ENCODE results near the gene TEAD1. TPM values are rescaled to one million over a fixed set of nuclear protein-coding genes. Genes with fewer than 3 reads are reported as not detected.

TEAD1 gene
- total RNA-seq, 2 experiments from 2014 or later, result 5.6 to 10.8 TPM

DNA sequence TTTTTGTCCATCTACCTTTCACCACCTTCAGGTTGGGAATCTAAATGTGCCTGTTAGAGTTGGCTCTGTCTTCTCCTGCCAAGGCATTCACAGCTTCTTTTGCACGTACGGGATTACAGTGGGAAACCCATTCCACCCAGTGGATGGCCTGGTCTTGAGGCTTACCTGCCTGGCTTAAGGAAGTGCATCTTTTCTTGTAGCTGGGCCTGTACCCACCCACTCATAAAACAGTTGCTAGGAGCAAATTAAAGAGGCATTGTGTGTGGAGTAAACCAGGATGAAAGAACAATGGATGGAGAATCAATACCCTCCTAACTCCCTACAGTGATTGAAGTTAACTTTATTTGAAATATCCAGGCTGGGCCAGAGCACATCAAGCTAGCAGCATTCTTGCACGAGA, 71.6 kb downstream of the TEAD1 start:
- H3K9me3 ChIP-seq (ENCODE audit: low read length), result no peaks in the 10 kb centered on the region
- no peaks in the 10 kb centered on the region for H3K9me2 ChIP-seq (ENCODE audit: insufficient read depth, low read length)
- CTCF ChIA-PET (ENCODE audit: unreplicated experiment), result no interaction called here
- no peaks in the 10 kb centered on the region for H3K36me3 ChIP-seq (ENCODE audit: insufficient read depth, low read length)
- no TSS peak for BruUV-seq (replicated peaks)
- H3K4me1 ChIP-seq (ENCODE audit: insufficient read depth, low read length, poor library complexity, severe bottlenecking), result no peaks in the 10 kb centered on the region
- H4K20me1 ChIP-seq (ENCODE audit: insufficient read depth, low read length), result no peaks in the 10 kb centered on the region; the same call in 1 of the 2 replicates
- no peak overlapping the region for H2AFZ ChIP-seq (ENCODE audit: low read length)
- H3K27ac ChIP-seq (ENCODE audit: low read depth, low read length, poor library complexity, severe bottlenecking), result no peak overlapping the region
- intact Hi-C loops (cut with micrococcal nuclease; ENCODE audit: unreplicated experiment), result no loop called here
- no peak for DNase-seq (ENCODE audit: low spot score)
- POLR2A ChIA-PET, result interaction anchor here (1.1 kb wide), 1 partner anchor 13 kb away, joined by 3 read pairs; no protein-coding TSS in a partner anchor
- no peak overlapping the region for H3K4me3 ChIP-seq (ENCODE audit: low read depth, low read length, poor library complexity, severe bottlenecking)
- no peaks in the 10 kb centered on the region for H3K79me2 ChIP-seq (ENCODE audit: insufficient read depth, low read depth, low read length)
- TF ChIP-seq, protein P1, sequence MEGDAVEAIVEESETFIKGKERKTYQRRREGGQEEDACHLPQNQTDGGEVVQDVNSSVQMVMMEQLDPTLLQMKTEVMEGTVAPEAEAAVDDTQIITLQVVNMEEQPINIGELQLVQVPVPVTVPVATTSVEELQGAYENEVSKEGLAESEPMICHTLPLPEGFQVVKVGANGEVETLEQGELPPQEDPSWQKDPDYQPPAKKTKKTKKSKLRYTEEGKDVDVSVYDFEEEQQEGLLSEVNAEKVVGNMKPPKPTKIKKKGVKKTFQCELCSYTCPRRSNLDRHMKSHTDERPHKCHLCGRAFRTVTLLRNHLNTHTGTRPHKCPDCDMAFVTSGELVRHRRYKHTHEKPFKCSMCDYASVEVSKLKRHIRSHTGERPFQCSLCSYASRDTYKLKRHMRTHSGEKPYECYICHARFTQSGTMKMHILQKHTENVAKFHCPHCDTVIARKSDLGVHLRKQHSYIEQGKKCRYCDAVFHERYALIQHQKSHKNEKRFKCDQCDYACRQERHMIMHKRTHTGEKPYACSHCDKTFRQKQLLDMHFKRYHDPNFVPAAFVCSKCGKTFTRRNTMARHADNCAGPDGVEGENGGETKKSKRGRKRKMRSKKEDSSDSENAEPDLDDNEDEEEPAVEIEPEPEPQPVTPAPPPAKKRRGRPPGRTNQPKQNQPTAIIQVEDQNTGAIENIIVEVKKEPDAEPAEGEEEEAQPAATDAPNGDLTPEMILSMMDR (conservative IDR thresholded peaks at IDR 0.05; ENCODE audit: low read length), result no peak
- no peak for TF ChIP-seq EZH2phosphoT487 (IDR thresholded peaks at IDR 0.05; ENCODE audit: borderline replicate concordance, low read depth, low read length)
- no peak overlapping the region for H3K4me2 ChIP-seq (ENCODE audit: low read length)

DNA sequence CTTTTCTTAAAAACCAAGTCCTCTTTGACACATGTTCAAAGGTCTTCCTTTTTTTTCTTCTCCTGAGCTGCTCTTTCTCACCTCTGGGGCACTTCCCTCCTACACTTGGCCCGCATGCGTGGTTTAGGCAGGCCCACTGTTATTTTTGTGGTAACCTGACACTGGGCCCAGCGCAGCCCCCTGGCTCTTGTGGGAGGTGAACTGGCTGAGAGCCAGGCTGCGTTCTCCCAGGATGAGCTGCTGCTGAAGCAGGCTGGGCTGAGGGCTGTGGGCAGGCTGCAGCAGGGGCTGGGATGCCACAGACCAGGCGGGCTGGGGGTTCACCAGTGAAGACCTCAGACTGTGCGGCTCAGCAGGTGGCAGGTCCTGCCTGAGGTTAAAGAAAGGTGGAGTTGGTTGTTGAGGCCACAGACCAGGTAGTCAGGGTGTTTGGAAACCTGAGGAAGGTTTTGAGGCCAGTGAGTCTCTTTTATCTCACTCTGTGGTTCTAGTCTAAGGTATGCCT, 72.4 kb downstream of the TEAD1 start:
- no peaks in the 10 kb centered on the region for H3K36me3 ChIP-seq (ENCODE audit: insufficient read depth, low read length)
- no peak overlapping the region for H3K27ac ChIP-seq (ENCODE audit: low read depth, low read length, poor library complexity, severe bottlenecking)
- BruUV-seq (replicated peaks), result no TSS peak
- H4K20me1 ChIP-seq (ENCODE audit: insufficient read depth, low read length), result no peaks in the 10 kb centered on the region; the same call in 1 of the 2 replicates
- H3K79me2 ChIP-seq (ENCODE audit: insufficient read depth, low read depth, low read length), result no peaks in the 10 kb centered on the region
- no peak overlapping the region for H2AFZ ChIP-seq (ENCODE audit: low read length)
- H3K9me2 ChIP-seq (ENCODE audit: insufficient read depth, low read length), result no peaks in the 10 kb centered on the region
- TF ChIP-seq, protein P1 (conservative IDR thresholded peaks at IDR 0.05; ENCODE audit: low read length), result no peak
- no peak for TF ChIP-seq EZH2phosphoT487 (IDR thresholded peaks at IDR 0.05; ENCODE audit: borderline replicate concordance, low read depth, low read length)
- H3K4me2 ChIP-seq (ENCODE audit: low read length), result no peak overlapping the region
- no peak overlapping the region for H3K4me3 ChIP-seq (ENCODE audit: low read depth, low read length, poor library complexity, severe bottlenecking)
- CTCF ChIA-PET (ENCODE audit: unreplicated experiment), result no interaction called here
- no peaks in the 10 kb centered on the region for H3K4me1 ChIP-seq (ENCODE audit: insufficient read depth, low read length, poor library complexity, severe bottlenecking)
- no peaks in the 10 kb centered on the region for H3K9me3 ChIP-seq (ENCODE audit: low read length)
- DNase-seq (ENCODE audit: low spot score), result no peak
- intact Hi-C loops (cut with micrococcal nuclease; ENCODE audit: unreplicated experiment), result no loop called here
- POLR2A ChIA-PET, result interaction anchor here (0.5 to 1.1 kb wide), 2 partner anchors 14 to 56 kb away, joined by 3 to 6 read pairs; no protein-coding TSS in a partner anchor

DNA sequence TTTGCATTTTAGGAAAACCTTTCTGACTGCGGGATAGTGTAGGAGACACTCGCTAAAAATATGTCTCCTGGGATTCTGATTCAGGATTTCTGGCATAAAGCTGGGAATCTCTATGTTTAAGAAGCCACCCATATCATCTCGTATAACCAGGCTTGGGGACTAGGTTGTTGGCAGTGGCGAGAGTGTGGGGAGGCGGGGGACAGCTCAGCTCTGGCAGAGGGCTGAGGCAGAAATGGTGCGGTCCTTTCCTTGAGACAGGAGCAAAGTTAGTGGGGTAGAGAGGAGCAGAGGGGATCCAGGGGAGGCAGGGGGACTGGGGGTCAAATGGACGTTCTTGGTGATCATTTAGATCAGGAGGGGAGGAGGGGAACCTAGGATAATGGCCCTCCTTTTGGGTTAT, 74.3 kb downstream of the TEAD1 start:
- no peaks in the 10 kb centered on the region for H3K4me1 ChIP-seq (ENCODE audit: insufficient read depth, low read length, poor library complexity, severe bottlenecking)
- intact Hi-C loops (cut with micrococcal nuclease; ENCODE audit: unreplicated experiment), result no loop called here
- no peaks in the 10 kb centered on the region; the same call in 1 of the 2 replicates for H4K20me1 ChIP-seq (ENCODE audit: insufficient read depth, low read length)
- no peaks in the 10 kb centered on the region for H3K9me2 ChIP-seq (ENCODE audit: insufficient read depth, low read length)
- H3K27ac ChIP-seq (ENCODE audit: low read depth, low read length, poor library complexity, severe bottlenecking), result no peak overlapping the region
- no TSS peak for BruUV-seq (replicated peaks)
- no peaks in the 10 kb centered on the region for H3K9me3 ChIP-seq (ENCODE audit: low read length)
- POLR2A ChIA-PET, result no interaction called here
- no peak overlapping the region for H3K4me3 ChIP-seq (ENCODE audit: low read depth, low read length, poor library complexity, severe bottlenecking)
- no peak for DNase-seq (ENCODE audit: low spot score)
- H2AFZ ChIP-seq (ENCODE audit: low read length), result no peak overlapping the region
- CTCF ChIA-PET (ENCODE audit: unreplicated experiment), result no interaction called here
- no peak for TF ChIP-seq EZH2phosphoT487 (IDR thresholded peaks at IDR 0.05; ENCODE audit: borderline replicate concordance, low read depth, low read length)
- TF ChIP-seq, protein P1 (conservative IDR thresholded peaks at IDR 0.05; ENCODE audit: low read length), result no peak
- H3K79me2 ChIP-seq (ENCODE audit: insufficient read depth, low read depth, low read length), result no peaks in the 10 kb centered on the region
- no peaks in the 10 kb centered on the region for H3K36me3 ChIP-seq (ENCODE audit: insufficient read depth, low read length)
- no peak overlapping the region for H3K4me2 ChIP-seq (ENCODE audit: low read length)
